ENCODE data around the gene EVX1. TPM values are rescaled to one million over a fixed set of nuclear protein-coding genes. Genes with fewer than 3 reads are reported as not detected.

The EVX1 gene
- total RNA-seq, 1 experiment from 2014 or later = not detected

DNA sequence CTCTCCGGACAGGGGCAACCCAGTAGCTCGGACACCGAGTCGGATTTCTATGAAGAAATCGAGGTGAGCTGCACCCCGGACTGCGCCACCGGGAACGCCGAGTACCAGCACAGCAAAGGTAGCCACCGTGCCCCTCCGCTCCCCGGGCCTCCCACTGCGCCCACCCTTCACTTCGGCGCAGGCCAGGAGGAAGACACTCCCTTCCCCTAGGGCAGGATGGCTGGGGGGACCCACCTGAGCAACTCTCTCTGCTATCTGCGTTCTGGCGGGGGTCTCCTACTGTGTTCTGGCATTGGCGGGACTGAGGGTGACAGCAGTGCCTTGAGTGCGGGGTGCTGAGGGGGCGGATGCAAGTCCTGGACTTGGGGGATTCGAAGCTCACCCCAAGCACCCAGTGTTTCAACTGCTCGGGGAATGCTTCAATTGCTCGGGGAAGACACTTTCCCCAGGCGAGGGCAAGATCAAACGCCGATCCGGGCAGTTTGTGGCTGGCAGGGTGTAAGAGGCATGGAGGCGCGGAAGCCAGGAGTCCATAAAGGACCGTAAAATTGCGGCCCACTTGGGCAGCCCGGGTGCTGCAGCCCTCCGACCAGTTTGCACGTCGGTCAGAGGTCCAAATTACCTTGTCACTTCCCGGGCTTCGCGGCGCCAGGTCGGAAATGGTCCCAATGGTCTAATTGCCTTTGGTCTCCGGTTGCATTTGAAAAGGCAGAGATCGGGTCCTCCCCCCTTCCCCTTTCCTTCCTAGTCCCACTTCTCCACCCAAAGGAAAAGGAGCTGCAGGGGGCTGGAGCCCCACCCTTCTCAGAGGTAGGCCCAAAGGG is 950 bp downstream of the EVX1 start:
- no peak overlapping the region for H2BK15ac ChIP-seq (ENCODE audit: low read depth, low read length)
- H3K79me2 ChIP-seq (ENCODE audit: insufficient read depth, low read length) = no peaks in the 10 kb centered on the region
- peaks cover 2 to 8% of the 10 kb centered on the region in 2 experiments; a peak in 2 of 5 replicates for H3K9me3 Mint-ChIP-seq
- no peaks in the 10 kb centered on the region for H3K9me3 ChIP-seq (ENCODE audit: control insufficient read depth, low read depth, low read length)
- H3K4me2 ChIP-seq (ENCODE audit: insufficient read depth, insufficient read length, low read length) = peak overlapping the region; percentile 14
- H2BK5ac ChIP-seq (ENCODE audit: insufficient read length, low read length) = no peak overlapping the region
- peaks cover 36 to 63% of the 10 kb centered on the region in 2 experiments for H3K4me1 Mint-ChIP-seq
- H3K56ac ChIP-seq (ENCODE audit: insufficient read length, low read depth, low read length) = no peak overlapping the region
- H3K23me2 ChIP-seq (ENCODE audit: insufficient read length, low read depth, low read length, poor library complexity, severe bottlenecking) = peaks cover 3% of the 10 kb centered on the region
- no peak overlapping the region for H3K23ac ChIP-seq (ENCODE audit: insufficient read length, low read depth, low read length)
- peaks cover 98% of the 10 kb centered on the region for H3K27me3 Mint-ChIP-seq (ENCODE audit: low read depth)
- H4K8ac ChIP-seq (replicated peaks; ENCODE audit: insufficient read length, low read depth, low read length) = no peak overlapping the region
- no peak overlapping the region for H3K27ac ChIP-seq (ENCODE audit: insufficient read length, low read depth, low read length)
- no peak overlapping the region for H2BK20ac ChIP-seq (ENCODE audit: low read depth, low read length, poor library complexity, severe bottlenecking)
- TF ChIP-seq, protein P1, sequence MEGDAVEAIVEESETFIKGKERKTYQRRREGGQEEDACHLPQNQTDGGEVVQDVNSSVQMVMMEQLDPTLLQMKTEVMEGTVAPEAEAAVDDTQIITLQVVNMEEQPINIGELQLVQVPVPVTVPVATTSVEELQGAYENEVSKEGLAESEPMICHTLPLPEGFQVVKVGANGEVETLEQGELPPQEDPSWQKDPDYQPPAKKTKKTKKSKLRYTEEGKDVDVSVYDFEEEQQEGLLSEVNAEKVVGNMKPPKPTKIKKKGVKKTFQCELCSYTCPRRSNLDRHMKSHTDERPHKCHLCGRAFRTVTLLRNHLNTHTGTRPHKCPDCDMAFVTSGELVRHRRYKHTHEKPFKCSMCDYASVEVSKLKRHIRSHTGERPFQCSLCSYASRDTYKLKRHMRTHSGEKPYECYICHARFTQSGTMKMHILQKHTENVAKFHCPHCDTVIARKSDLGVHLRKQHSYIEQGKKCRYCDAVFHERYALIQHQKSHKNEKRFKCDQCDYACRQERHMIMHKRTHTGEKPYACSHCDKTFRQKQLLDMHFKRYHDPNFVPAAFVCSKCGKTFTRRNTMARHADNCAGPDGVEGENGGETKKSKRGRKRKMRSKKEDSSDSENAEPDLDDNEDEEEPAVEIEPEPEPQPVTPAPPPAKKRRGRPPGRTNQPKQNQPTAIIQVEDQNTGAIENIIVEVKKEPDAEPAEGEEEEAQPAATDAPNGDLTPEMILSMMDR (conservative IDR thresholded peaks at IDR 0.05) = no peak
- no peak overlapping the region for H3K9ac ChIP-seq (ENCODE audit: extremely low read depth, insufficient read length, low read length)
- no CpG with 5 or more reads among the region's 43 CpGs for WGBS (ENCODE audit: extremely low coverage, insufficient read length, low lambda C conversion rate)
- no peaks in the 10 kb centered on the region for H3K4me1 ChIP-seq (ENCODE audit: insufficient read depth, low read length)
- no peak overlapping the region for H3K14ac ChIP-seq (ENCODE audit: insufficient read depth, low read length)
- no peak overlapping the region for H3K4ac ChIP-seq (ENCODE audit: low read depth, low read length)
- H3T11ph ChIP-seq (ENCODE audit: low read length) = no peak overlapping the region
- H4K20me1 ChIP-seq (ENCODE audit: control insufficient read depth, insufficient read depth, insufficient read length) = peaks cover 3% of the 10 kb centered on the region
- H3K79me1 ChIP-seq (ENCODE audit: insufficient read depth, low read depth, low read length, poor library complexity, severe bottlenecking) = no peaks in the 10 kb centered on the region
- no peak overlapping the region for H2AFZ ChIP-seq (ENCODE audit: low read length)
- peak overlapping the region in 1 of 2 experiments; percentile 74; a peak in 3 of 5 replicates for H3K4me3 Mint-ChIP-seq
- H2BK12ac ChIP-seq (ENCODE audit: insufficient read length, low read depth, low read length) = no peak overlapping the region
- no peak overlapping the region for H4K5ac ChIP-seq (ENCODE audit: insufficient read length, low read depth, low read length)
- peaks cover 99% of the 10 kb centered on the region for H3K27me3 ChIP-seq (ENCODE audit: insufficient read depth, low read length)
- DNase-seq = peak; percentile 70
- H3K36me3 Mint-ChIP-seq (ENCODE audit: insufficient read depth in 1 of 3, low read depth in 3 of 3) = 0 out of 7 replicates have a peak, but pooled peaks cover 0 to 1% (median 0%) of the 10 kb centered on the region in 3 experiments
- no peak overlapping the region for H4K91ac ChIP-seq (ENCODE audit: insufficient read length, low read depth, low read length)
- no peak overlapping the region for H3K18ac ChIP-seq (ENCODE audit: insufficient read length, low read depth, low read length)
- no peak overlapping the region for H2AK5ac ChIP-seq (ENCODE audit: insufficient read length, low read length)
- no peak overlapping the region for H2BK120ac ChIP-seq (ENCODE audit: low read depth, low read length, poor library complexity, severe bottlenecking)
- no peak overlapping the region for H3K27ac Mint-ChIP-seq
